Middle frontal gyrus (tissue), 1 donor: Measurements from ENCODE around the gene SSBP3.
A peak's percentile ranks its signal among the peaks of the same experiment; 100 is the strongest.

Experiments used
- DNase-seq: peaks from one replicate; pipeline ENCODE4 v3.0.0-alpha.2; 2015; ENCODE audit warnings: low spot score; ENCODE audit errors: extremely low spot score

Gene SSBP3

DNA sequence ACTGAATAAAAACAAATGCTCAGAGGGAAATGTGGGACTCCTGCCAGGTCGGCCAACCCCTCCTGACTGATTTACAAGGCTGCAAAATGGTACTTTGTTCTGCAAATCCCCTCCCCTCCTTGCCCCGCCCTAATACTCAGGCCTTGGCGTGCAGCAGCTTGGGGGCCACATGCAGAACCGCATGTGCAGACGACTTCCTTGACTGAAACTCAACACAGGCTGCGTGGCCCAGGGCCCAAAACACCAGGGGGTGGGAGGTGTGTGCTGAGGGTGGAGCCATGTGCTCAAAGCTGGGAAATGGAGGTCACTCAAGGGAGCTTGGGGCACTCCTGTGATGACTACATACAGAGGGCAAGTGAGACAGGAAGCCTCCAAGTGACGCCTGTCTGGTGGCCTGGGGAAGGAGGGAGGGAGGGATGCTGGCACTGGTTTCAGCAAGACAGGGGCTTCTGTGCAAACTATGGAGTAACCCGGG lies 119.0 kb downstream of the SSBP3 start:
- no peak for DNase-seq

- DNase-seq = no peak
These were observed 120.3 kb downstream of the SSBP3 start for GRCh38 chr1:54285815-54286345.

- DNase-seq = no peak
These were observed 121.2 kb downstream of the SSBP3 start for GRCh38 chr1:54284781-54285529.

GRCh38 chr1:54283635-54284385 lies 122.4 kb downstream of the SSBP3 start:
- no peak for DNase-seq

DNA sequence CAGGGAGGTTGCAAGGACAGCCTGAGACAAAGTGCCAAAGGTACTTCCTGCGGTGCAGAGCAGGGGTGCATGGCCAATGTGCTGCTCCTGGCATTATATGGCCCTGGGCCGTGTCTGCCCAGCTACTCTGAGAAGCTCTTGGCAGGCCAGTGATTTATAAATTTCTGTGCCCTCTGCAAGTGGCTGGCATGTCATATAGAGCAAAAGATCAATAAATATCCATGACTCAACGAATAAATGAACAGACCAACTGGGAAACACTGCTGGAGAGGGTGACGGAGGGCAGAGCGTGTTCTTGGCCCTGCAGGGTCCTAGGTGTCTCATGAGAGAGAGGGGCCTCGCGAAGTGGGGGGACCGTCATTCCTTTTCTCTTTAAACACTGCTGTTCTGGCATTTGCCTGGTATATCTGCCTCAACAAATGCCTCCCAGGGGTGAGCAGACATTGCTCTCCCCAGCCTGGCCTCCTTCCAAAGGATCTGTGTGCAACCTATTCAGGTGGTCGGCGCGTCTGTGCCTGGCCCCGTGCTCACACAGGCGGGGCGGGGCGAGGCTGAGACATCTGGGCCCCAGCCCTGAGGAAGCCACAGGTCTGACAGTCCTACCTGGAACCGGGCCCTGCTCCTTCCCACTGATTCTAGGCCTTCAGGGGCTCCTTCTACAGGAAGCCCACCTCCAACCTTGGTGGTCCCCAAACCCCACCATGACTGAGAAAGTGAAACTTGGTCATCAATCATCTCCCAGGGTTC lies 123.9 kb downstream of the SSBP3 start:
- DNase-seq = no peak

DNA sequence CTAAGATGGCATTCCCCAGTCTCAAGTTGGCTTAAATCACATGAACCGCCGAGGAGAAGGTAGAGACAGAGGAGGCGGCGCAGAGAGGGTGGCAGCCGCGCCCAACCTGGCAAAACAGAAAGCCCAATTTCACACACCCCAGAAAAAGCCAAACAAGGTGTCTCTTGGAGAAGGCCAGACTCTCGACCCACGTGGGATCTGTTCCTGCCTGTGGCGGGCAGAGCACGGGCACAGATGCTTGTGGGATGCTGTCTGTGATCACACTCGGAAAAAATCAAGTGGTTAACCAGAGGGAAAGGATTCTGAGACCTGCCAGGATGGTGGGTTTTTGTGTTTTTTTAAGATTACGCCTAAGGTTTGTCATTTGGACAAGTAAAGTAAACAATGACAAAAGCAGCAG lies 125.5 kb downstream of the SSBP3 start:
- no peak for DNase-seq

- no peak for DNase-seq
These were observed 126.7 kb downstream of the SSBP3 start for GRCh38 chr1:54279457-54279856.

DNA sequence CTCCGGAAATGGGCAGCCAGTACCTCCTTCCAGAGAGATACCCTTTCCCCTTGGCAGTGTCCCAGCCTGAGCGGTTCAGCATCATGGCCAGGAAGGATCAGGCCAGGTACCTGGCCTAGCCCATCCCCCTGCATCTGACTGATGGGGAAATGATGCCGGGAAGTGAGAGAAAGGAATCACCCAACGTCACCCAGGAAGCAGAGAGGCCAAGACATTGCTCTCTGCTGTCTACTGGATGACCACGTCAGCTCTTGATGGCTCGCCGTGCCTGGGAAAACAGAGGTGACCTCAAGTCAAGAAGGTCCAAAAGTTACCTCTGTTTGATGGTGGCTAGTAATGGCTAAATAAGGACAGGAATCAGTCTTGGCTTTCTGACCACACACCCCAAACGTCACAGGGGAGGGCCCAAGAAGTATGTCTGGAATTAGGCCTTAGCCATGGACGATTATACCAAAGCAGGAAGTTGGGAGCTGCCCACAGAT lies 127.2 kb downstream of the SSBP3 start:
- no peak for DNase-seq

GRCh38 chr1:54277451-54278341 lies 128.5 kb downstream of the SSBP3 start:
- DNase-seq = no peak

- DNase-seq = no peak
These were observed 129.4 kb downstream of the SSBP3 start for GRCh38 chr1:54276617-54277450.

DNA sequence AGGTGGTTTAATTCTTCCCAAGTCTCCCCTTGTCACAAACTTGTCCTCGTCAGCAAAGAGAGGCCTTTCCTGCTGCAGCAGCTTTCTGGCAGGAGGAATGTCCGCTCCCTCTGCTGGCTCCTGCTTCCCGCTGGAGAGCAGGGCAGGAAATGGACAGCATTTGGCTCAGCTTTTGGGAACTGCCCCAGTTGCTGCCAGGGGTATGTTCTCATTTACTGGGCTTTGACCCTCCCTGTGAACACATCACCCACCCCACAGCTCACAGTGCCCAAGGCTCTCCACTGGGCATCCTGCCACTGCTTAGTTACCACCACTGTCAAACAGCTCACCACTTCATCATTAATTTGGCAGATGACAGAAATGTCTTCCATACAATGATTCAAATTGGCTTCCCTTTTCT lies 130.8 kb downstream of the SSBP3 start:
- no peak for DNase-seq

DNA sequence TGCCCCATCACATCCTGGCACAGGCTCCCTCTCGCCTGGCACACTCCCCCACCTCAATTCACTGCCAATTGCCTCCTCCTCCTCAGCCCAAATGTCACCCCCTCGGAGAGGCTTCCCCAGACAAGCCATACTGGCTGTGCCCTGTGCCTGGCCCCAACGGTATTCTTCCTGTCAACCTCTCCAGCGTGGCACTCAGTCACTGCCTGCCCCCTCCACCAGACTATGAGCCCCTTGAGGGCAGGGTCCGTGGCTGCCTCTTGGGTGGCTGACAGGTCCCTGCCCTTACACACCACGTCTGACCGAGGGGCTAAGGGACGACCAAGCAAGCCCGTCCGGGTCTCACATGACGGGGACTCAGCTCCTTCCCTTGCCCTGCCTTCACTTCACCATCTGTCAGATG lies 131.3 kb downstream of the SSBP3 start:
- no peak for DNase-seq

DNA sequence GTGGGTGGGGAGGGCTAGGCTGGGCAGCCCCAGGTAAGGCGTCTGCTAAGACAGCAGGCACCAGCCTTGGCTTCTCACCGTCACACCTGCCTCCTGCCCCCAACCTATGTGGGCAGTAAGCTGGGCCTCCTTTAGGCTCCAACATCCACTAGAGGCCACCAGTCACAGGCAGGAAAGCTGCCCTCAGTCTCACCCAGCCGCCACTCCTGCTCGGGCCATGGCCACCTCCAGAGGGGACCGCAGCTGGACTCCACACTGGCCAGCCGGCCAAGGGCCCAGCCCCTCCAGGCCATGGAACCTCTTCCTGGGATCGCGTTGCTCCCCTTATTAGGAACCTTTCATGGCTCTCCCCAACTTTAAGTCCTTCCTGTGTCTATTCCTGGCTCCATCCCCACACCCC lies 131.7 kb downstream of the SSBP3 start:
- no peak for DNase-seq

DNA sequence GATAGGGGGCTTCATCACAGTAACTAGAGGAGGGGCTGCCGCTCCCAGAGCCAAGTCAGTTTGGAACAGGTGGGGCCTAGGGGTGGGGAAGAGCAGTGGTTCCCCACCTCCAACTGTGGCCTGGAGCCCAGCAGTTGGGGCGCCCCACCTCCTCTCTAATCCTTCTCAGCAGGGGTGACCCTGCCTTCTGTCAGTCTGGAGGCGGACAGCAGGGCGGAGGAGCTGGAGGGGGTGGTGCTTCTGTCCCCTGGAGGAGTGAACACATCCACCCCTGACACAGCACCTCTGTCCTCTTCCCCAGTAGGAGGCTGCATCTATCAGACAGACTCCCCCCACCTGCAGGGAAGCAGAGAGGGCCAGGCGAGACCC lies 132.4 kb downstream of the SSBP3 start:
- no peak for DNase-seq

DNA sequence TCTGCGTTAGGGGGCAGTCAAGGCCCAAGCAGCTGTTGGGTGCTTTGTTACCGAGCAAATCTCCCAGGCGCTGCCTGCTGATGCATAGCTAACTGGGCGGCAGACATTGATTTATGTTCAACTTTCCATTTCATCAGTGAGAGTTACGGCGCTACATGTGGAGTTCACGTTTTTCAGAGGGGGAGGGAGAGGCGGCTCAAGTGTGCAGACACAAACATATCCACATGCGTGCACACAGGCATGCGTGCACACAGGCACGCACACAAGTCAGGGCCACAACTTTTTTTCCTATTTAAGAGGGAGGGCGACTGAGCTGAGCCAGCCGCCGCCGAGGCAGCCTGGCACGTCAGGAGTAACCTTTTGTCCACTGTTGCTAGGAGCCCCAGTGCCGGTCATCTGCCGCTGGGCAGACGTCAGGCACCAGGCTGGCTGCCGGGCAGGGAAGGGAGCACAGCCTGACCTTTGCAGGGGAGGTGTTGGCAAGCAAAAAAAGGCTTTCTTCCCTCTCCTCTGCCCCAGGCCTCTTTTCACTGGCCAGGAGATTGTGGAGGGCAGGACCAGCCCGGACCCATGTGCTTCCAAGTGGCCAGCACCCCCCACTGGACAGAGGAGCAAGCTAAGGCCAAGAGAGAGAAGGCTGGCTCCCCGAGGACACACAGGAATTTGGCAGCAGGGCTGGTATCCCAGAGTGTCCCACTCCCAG lies 133.0 kb downstream of the SSBP3 start:
- DNase-seq = peak; percentile 67

DNA sequence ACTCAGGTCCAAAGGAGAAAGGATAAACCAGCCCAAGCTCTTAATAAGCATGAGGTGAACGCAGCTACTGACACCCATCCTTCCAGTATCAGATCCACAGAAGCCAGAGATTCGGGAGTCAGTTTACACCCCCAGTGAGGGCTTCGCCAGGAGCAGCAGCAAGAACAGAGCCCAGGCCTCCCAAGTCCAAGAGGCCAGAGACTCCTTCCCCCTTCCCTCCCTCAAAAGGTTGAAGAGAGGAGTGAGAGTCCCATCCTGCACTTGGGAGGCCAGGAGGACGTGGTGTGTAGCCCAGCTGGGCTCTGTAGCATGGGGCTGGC lies 133.5 kb downstream of the SSBP3 start:
- DNase-seq = no peak

DNA sequence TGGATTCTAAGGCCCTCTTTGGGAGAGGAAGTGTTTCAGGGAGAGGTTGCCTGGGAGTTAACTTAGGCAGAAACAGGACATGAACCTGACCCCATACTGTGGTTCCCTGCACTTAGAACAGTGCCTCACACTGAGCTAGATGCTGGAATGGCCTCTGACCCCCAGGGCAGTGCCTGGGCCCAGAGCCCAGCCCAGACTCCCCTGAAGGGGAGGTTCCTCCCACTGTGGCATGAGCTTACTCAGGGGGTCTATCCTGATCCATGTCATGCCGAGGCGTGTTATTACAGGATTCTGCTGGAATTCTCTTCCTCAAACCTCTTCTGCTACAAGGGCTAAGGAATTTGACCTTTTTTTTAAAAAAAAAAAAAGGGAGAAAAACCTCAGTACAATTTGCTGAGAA lies 134.1 kb downstream of the SSBP3 start:
- DNase-seq = no peak

DNA sequence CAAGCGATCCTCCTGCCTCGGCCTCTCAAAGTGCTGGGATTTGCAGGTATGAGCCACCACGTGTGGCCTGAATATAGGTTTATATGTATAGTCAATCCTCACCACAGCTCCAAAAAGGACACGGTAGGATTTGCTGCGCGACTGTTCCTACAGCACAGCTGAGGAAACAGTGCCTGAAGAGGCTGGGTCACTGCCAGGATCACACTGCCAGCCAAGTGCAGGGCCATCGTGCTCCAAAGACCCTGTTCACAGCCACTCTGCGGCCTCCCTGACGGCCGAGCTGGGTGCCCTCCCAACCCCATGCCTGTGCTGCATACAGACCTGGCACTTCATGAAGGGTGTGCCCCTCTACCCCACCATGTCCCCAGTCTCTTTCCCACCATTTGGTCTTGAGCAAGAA lies 134.9 kb downstream of the SSBP3 start:
- no peak for DNase-seq

GRCh38 chr1:54270543-54270942 lies 135.7 kb downstream of the SSBP3 start:
- no peak for DNase-seq
